ENCODE data around the gene C16orf46. TPM values are rescaled to one million over a fixed set of nuclear protein-coding genes. Genes with fewer than 3 reads are reported as not detected.

Gene C16orf46
- polyA plus RNA-seq, 1 donor from 2014 or later = 8.7 TPM

- Histone ChIP-seq H3K27ac (ENCODE audit: low read length) (no peak overlapping the region), H3K79me2 (replicated peaks; ENCODE audit: insufficient read depth, low read length) (no peaks in the 10 kb centered on the region), H3K4me2 (ENCODE audit: low read length) (no peak overlapping the region), H3K27me3 (ENCODE audit: insufficient read depth, low read depth, low read length) (no peaks in the 10 kb centered on the region), H4K20me1 (ENCODE audit: insufficient read depth) (no peaks in the 10 kb centered on the region), H3K9me3 (ENCODE audit: low read length) (no peaks in the 10 kb centered on the region), H3F3A (ENCODE audit: insufficient read depth, low read length, poor library complexity, severe bottlenecking) (no peaks in the 10 kb centered on the region), H3K9ac (ENCODE audit: low read length) (no peak overlapping the region), H2AFZ (ENCODE audit: low read depth, low read length) (no peak overlapping the region), H3K9me2 (ENCODE audit: insufficient read depth, low read length) (no peaks in the 10 kb centered on the region), H3K4me3 (ENCODE audit: low read length) (no peak overlapping the region), H3K36me3 (ENCODE audit: insufficient read depth, low read length) (no peaks in the 10 kb centered on the region)
- TF ChIP-seq REST (IDR thresholded peaks at IDR 0.05; ENCODE audit: borderline replicate concordance) (no peak), EZH2 (IDR thresholded peaks at IDR 0.05; ENCODE audit: borderline replicate concordance, insufficient read depth, low read length, poor library complexity, severe bottlenecking) (no peak), SMC3 (conservative IDR thresholded peaks at IDR 0.05; ENCODE audit: poor library complexity) (no peak), TAF1 (IDR thresholded peaks at IDR 0.05; ENCODE audit: low read depth) (no peak), EP300 (conservative IDR thresholded peaks at IDR 0.05; ENCODE audit: poor library complexity, severe bottlenecking) (no peak), RAD21 (conservative IDR thresholded peaks at IDR 0.05) (no peak), MXI1 (conservative IDR thresholded peaks at IDR 0.05; ENCODE audit: poor library complexity, severe bottlenecking) (no peak), POLR2AphosphoS5 (IDR thresholded peaks at IDR 0.05) (no peak), CTCF (IDR thresholded peaks at IDR 0.05; ENCODE audit: poor library complexity, severe bottlenecking) (no peak)
Observed at GRCh38 chr16:81081014-81081413, 4.0 kb upstream of the C16orf46 start.

- H3K4me3 ChIP-seq (ENCODE audit: low read length) = no peak overlapping the region
- no peak overlapping the region for H2AFZ ChIP-seq (ENCODE audit: low read depth, low read length)
- no peaks in the 10 kb centered on the region for H4K20me1 ChIP-seq (ENCODE audit: insufficient read depth)
- H3K79me2 ChIP-seq (replicated peaks; ENCODE audit: insufficient read depth, low read length) = peaks cover 5% of the 10 kb centered on the region
- TF ChIP-seq REST (IDR thresholded peaks at IDR 0.05; ENCODE audit: borderline replicate concordance) = no peak
- TF ChIP-seq MXI1 (conservative IDR thresholded peaks at IDR 0.05; ENCODE audit: poor library complexity, severe bottlenecking) = no peak
- TF ChIP-seq TAF1 (IDR thresholded peaks at IDR 0.05; ENCODE audit: low read depth) = no peak
- no peak for TF ChIP-seq EP300 (conservative IDR thresholded peaks at IDR 0.05; ENCODE audit: poor library complexity, severe bottlenecking)
- TF ChIP-seq POLR2AphosphoS5 (IDR thresholded peaks at IDR 0.05) = no peak
- TF ChIP-seq SMC3 (conservative IDR thresholded peaks at IDR 0.05; ENCODE audit: poor library complexity) = no peak
- TF ChIP-seq CTCF (IDR thresholded peaks at IDR 0.05; ENCODE audit: poor library complexity, severe bottlenecking) = no peak
- no peak for TF ChIP-seq EZH2 (IDR thresholded peaks at IDR 0.05; ENCODE audit: borderline replicate concordance, insufficient read depth, low read length, poor library complexity, severe bottlenecking)
- H3K27ac ChIP-seq (ENCODE audit: low read length) = no peak overlapping the region
- no peaks in the 10 kb centered on the region for H3K36me3 ChIP-seq (ENCODE audit: insufficient read depth, low read length)
- no peaks in the 10 kb centered on the region for H3F3A ChIP-seq (ENCODE audit: insufficient read depth, low read length, poor library complexity, severe bottlenecking)
- no peaks in the 10 kb centered on the region for H3K9me3 ChIP-seq (ENCODE audit: low read length)
- H3K27me3 ChIP-seq (ENCODE audit: insufficient read depth, low read depth, low read length) = no peaks in the 10 kb centered on the region
- no peak overlapping the region for H3K4me2 ChIP-seq (ENCODE audit: low read length)
- H3K9me2 ChIP-seq (ENCODE audit: insufficient read depth, low read length) = no peaks in the 10 kb centered on the region
- no peak overlapping the region for H3K9ac ChIP-seq (ENCODE audit: low read length)
Observed at GRCh38 chr16:81080233-81080632, 3.2 kb upstream of the C16orf46 start.

Data from neural cell (in vitro differentiated cells).